KMS-11 (cell line): ENCODE results near the gene PCDHA13.
"Not testable (repeated sequence)": the region's sequence is repeated elsewhere in the genome, so short reads cannot be mapped to it uniquely, and the experiment has no call there.

ENCODE experiments used
- H2AFZ ChIP-seq: fragments of 200-600 bp; sonication (generic); 2 replicates; pipeline ENCODE4 v1.6.1; 2016; ENCODE audit warnings: antibody characterized with exemption, mixed run types, low read depth
- H3K27ac ChIP-seq: fragments of 200-600 bp; sonication (generic); 2 replicates; pipeline ENCODE4 v1.6.1; 2016; ENCODE audit warnings: mild to moderate bottlenecking, mixed run types
- H3K27me3 ChIP-seq: fragments of 200-600 bp; sonication (generic); 2 replicates; pipeline ENCODE4 v1.6.1; 2017; ENCODE audit warnings: mild to moderate bottlenecking, low read depth, mixed run types, moderate library complexity; ENCODE audit not compliant: insufficient read depth
- H3K36me3 ChIP-seq: fragments of 200-600 bp; sonication (generic); 2 replicates; pipeline ENCODE4 v1.6.1; 2017; ENCODE audit warnings: mild to moderate bottlenecking, mixed run types; ENCODE audit not compliant: insufficient read depth
- H3K4me1 ChIP-seq: fragments of 200-600 bp; sonication (generic); 2 replicates; pipeline ENCODE4 v1.6.1; 2016; ENCODE audit warnings: mild to moderate bottlenecking, low read depth, mixed run types; ENCODE audit not compliant: poor library complexity, severe bottlenecking
- H3K4me2 ChIP-seq: fragments of 200-600 bp; sonication (generic); 2 replicates; pipeline ENCODE4 v1.7.0; 2016; ENCODE audit warnings: mild to moderate bottlenecking, mixed run types
- H3K4me3 ChIP-seq: fragments of 200-600 bp; sonication (generic); IDR thresholded peaks from 2 replicates; pipeline ENCODE4 v1.6.1; 2017; ENCODE audit warnings: low read depth, low read length, mixed read lengths; ENCODE audit not compliant: insufficient read depth
- H3K79me2 ChIP-seq: fragments of 200-600 bp; sonication (generic); 2 replicates; pipeline ENCODE4 v1.6.1; 2016; ENCODE audit warnings: low read depth, mixed run types; ENCODE audit not compliant: insufficient read depth
- H3K9ac ChIP-seq: fragments of 200-600 bp; sonication (generic); 2 replicates; pipeline ENCODE4 v1.6.1; 2016; ENCODE audit warnings: mild to moderate bottlenecking, mixed run types
- H4K20me1 ChIP-seq: fragments of 200-600 bp; sonication (generic); 2 replicates; pipeline ENCODE4 v1.6.1; 2016; ENCODE audit warnings: mild to moderate bottlenecking, mixed run types; ENCODE audit not compliant: insufficient read depth
- TF ChIP-seq, protein P1 (sequence below): fragments of 200-600 bp; sonication (generic); conservative IDR thresholded peaks from 2 replicates; pipeline ENCODE4 v1.6.1; 2017; ENCODE audit warnings: low read depth, mild to moderate bottlenecking, antibody characterized with exemption, low read length, moderate library complexity, mixed read lengths

The PCDHA13 gene

DNA sequence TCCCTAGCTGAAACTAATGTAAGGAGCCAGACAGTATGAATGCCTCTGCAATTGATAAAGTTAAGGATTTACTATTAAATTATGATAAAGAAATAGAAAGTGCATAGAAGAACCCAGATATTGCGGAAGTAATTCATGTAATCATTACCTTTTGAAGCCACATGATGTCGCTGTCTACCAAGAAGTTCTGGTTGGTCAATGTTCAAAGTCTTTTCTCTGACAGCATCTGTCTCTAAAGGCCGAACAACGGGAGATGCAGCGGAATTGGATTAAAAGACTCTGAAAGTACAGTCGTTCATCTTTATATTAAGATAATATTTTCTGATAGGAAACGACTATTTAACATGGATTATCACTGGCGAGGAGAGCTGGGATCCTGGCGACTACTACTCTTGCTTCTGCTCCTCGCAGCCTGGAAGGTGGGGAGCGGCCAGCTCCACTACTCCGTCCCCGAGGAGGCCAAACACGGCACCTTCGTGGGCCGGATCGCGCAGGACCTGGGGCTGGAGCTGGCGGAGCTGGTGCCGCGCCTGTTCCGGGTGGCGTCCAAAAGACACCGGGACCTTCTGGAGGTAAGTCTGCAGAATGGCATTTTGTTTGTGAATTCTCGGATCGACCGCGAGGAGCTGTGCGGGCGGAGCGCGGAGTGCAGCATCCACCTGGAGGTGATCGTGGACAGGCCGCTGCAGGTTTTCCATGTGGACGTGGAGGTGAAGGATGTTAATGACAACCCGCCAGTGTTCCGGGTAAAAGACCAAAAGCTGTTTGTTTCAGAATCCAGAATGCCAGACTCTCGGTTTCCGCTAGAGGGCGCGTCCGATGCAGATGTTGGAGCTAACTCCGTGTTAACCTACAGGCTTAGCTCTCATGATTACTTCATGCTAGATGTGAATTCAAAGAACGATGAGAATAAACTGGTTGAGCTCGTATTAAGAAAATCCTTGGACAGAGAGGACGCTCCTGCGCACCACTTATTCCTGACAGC, 40.7 kb upstream of the PCDHA13 start, which contains the start of gene PCDHA8:
Gene PCDHA8, plus strand, starts transcription at position 210 of the 985 bp plus-strand sequence. Its CDS starts 135 bp downstream, at position 345.
- Histone ChIP-seq H3K4me3 (no peak within 1 kb of the TSS), H3K27me3 (no peaks in the 10 kb centered on the region), H3K9ac (no peak within 1 kb of the TSS), H2AFZ (no peak within 1 kb of the TSS), H3K4me1 (no peaks in the 10 kb centered on the region), H4K20me1 (no peaks in the 10 kb centered on the region), H3K27ac (no peak within 1 kb of the TSS), H3K79me2 (no peaks in the 10 kb centered on the region), H3K36me3 (no peaks in the 10 kb centered on the region), H3K4me2 (no peak within 1 kb of the TSS)
- TF ChIP-seq, protein P1, sequence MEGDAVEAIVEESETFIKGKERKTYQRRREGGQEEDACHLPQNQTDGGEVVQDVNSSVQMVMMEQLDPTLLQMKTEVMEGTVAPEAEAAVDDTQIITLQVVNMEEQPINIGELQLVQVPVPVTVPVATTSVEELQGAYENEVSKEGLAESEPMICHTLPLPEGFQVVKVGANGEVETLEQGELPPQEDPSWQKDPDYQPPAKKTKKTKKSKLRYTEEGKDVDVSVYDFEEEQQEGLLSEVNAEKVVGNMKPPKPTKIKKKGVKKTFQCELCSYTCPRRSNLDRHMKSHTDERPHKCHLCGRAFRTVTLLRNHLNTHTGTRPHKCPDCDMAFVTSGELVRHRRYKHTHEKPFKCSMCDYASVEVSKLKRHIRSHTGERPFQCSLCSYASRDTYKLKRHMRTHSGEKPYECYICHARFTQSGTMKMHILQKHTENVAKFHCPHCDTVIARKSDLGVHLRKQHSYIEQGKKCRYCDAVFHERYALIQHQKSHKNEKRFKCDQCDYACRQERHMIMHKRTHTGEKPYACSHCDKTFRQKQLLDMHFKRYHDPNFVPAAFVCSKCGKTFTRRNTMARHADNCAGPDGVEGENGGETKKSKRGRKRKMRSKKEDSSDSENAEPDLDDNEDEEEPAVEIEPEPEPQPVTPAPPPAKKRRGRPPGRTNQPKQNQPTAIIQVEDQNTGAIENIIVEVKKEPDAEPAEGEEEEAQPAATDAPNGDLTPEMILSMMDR: 0 out of 2 replicates have a peak, but pooled peaks have one; percentile 27

DNA sequence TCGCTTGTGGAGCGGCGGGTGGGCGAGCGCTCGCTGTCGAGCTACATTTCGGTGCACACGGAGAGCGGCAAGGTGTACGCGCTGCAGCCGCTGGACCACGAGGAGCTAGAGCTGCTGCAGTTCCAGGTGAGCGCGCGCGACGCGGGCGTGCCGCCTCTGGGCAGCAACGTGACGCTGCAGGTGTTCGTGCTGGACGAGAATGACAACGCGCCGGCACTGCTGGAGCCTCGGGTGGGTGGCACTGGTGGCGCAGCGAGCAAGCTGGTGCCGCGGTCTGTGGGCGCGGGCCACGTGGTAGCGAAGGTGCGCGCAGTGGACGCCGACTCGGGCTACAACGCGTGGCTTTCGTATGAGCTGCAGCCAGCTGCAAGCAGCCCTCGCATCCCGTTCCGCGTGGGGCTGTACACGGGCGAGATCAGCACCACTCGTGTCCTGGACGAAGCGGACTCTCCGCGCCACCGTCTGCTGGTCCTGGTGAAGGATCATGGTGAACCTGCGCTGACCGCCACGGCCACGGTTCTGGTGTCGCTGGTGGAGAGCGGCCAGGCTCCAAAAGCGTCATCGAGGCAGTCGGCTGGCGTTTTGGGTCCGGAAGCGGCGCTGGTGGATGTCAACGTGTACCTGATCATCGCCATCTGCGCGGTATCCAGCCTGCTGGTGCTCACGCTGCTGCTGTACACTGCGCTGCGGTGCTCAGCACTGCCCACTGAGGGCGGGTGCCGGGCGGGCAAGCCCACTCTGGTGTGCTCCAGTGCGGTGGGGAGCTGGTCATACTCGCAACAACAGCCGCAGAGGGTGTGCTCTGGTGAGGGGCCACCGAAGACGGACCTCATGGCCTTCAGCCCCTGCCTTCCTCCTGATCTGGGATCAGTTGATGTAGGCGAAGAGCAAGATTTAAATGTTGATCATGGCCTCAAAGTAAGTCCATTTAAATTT, 38.9 kb upstream of the PCDHA13 start:
- Histone ChIP-seq H3K9ac (no peak overlapping the region), H3K4me1 (no peaks in the 10 kb centered on the region), H3K4me2 (no peak overlapping the region), H3K79me2 (no peaks in the 10 kb centered on the region), H4K20me1 (no peaks in the 10 kb centered on the region), H3K27ac (no peak overlapping the region), H3K36me3 (no peaks in the 10 kb centered on the region), H2AFZ (no peak overlapping the region), H3K27me3 (no peaks in the 10 kb centered on the region), H3K4me3 (no peak overlapping the region)
- TF ChIP-seq, protein P1: no peak

DNA sequence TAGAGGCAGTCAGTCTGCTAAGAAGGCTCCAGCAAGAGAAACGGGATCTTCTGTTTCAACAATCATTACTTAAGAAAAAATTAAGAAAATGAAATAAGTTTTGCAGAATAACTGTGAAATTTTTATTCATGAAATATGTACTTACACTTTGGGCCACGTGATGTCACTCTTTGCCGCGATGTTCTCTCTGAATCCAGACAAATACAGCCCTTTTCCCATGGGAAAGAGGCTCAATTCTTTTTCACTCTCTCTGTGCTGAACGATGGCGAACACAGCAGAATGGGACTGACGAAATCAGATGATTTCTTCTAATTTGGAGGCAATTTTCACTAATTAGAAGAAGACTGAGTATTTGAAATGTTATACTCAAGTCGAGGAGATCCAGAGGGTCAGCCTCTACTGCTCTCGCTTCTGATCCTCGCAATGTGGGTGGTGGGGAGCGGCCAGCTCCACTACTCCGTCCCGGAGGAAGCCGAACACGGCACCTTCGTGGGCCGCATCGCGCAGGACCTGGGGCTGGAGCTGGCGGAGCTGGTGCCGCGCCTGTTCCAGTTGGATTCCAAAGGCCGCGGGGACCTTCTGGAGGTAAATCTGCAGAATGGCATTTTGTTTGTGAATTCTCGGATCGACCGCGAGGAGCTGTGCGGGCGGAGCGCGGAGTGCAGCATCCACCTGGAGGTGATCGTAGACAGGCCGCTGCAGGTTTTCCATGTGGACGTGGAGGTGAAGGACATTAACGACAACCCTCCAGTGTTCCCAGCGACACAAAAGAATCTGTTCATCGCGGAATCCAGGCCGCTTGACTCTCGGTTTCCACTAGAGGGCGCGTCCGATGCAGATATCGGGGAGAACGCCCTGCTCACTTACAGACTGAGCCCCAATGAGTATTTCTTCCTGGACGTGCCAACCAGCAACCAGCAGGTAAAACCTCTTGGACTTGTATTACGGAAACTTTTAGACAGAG, 33.5 kb upstream of the PCDHA13 start, which contains the start of gene PCDHA9:
Gene PCDHA9, plus strand, starts transcription at position 244 of the 964 bp plus-strand sequence. Its CDS starts 114 bp downstream, at position 358.
- H4K20me1 ChIP-seq, H3K4me3 ChIP-seq, H3K36me3 ChIP-seq, H3K4me2 ChIP-seq, H3K79me2 ChIP-seq, H3K9ac ChIP-seq, H3K27me3 ChIP-seq, H3K27ac ChIP-seq, H3K4me1 ChIP-seq, H2AFZ ChIP-seq: not testable (repeated sequence)

DNA sequence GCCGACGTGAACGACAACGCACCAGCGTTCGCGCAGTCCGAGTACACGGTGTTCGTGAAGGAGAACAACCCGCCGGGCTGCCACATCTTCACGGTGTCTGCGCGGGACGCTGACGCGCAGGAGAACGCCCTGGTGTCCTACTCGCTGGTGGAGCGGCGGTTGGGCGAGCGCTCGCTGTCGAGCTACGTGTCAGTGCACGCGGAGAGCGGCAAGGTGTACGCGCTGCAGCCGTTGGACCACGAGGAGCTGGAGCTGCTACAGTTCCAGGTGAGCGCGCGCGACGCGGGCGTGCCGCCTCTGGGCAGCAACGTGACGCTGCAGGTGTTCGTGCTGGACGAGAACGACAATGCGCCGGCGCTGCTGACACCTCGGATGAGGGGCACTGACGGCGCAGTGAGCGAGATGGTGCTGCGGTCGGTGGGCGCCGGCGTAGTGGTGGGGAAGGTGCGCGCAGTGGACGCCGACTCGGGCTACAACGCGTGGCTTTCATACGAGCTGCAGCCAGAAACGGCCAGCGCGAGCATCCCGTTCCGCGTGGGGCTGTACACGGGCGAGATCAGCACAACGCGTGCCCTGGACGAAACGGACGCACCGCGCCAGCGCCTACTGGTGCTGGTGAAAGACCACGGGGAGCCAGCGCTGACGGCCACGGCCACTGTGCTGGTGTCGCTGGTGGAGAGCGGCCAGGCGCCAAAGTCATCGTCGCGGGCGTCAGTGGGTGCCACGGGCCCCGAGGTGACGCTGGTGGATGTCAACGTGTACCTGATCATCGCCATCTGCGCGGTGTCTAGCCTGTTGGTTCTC, 31.9 kb upstream of the PCDHA13 start:
- H3K79me2 ChIP-seq, H3K27ac ChIP-seq, H3K4me1 ChIP-seq, H4K20me1 ChIP-seq, H3K4me3 ChIP-seq, H2AFZ ChIP-seq, H3K27me3 ChIP-seq, H3K36me3 ChIP-seq, H3K9ac ChIP-seq, H3K4me2 ChIP-seq: not testable (repeated sequence)
